Esophagus (tissue), 2 donors: Measurements from ENCODE around the gene EVA1C. TPM values are rescaled to one million over a fixed set of nuclear protein-coding genes. Genes with fewer than 3 reads are reported as not detected.
"Not testable (repeated sequence)": the region's sequence is repeated elsewhere in the genome, so short reads cannot be mapped to it uniquely, and the experiment has no call there.

ENCODE experiments used
- H3K27ac ChIP-seq, 2 donors: one replicate each; pipeline ENCODE4 v1.5.1; 2013; ENCODE audit warnings: low read depth in 2 of 2, mild to moderate bottlenecking in 2 of 2, inconsistent platforms in 1 of 2, low read length in 1 of 2, moderate library complexity in 1 of 2
- H3K27me3 ChIP-seq, 2 donors: one replicate each; pipeline ENCODE4 v1.6.1; 2013; ENCODE audit warnings: low read length in 2 of 2, control low read depth in 1 of 2, mild to moderate bottlenecking in 1 of 2; ENCODE audit not compliant: insufficient read depth in 2 of 2, control insufficient read depth in 1 of 2
- H3K36me3 ChIP-seq, 2 donors: one replicate each; pipeline ENCODE4 v1.6.1; 2013; ENCODE audit warnings: low read length in 1 of 2; ENCODE audit not compliant: control insufficient read depth in 2 of 2, insufficient read depth in 2 of 2
- H3K4me1 ChIP-seq, 2 donors: one replicate each; pipeline ENCODE4 v1.6.1; 2013; ENCODE audit warnings: low read length in 1 of 2; ENCODE audit not compliant: control insufficient read depth in 2 of 2, insufficient read depth in 2 of 2
- H3K4me3 ChIP-seq, 2 donors: one replicate each; pipeline ENCODE4 v1.5.1; 2013; ENCODE audit warnings: low read length in 2 of 2, mild to moderate bottlenecking in 2 of 2, low read depth in 1 of 2, moderate library complexity in 1 of 2
- H3K9me3 ChIP-seq, 2 donors: one replicate each; pipeline ENCODE4 v1.6.1; 2013; ENCODE audit warnings: mild to moderate bottlenecking in 2 of 2, low read depth in 1 of 2, low read length in 1 of 2, moderate library complexity in 1 of 2; ENCODE audit not compliant: control insufficient read depth in 2 of 2, insufficient read depth in 1 of 2
- WGBS, 2 donors: extraction: QIAGEN DNeasy Blood & Tissue Kit; methylation state at CpG; one replicate each; pipeline ENCODE4 v1.1.7; 2013; 5-methylcytosine and 5-hydroxymethylcytosine counted together
- polyA plus RNA-seq, 2 donors: library from polyadenylated mRNA; stranded (reverse); fragments of 200-250 nt; gene quantifications; one replicate each; pipeline ENCODE4 v1.2.3, GENCODE V29; 2013
- donor health status: healthy with polysubstance abuse.
- donor health status: Bipolar disorder and iron deficiency.

Gene EVA1C
- polyA plus RNA-seq, 2 donors: 18.3 to 21.1 TPM

GRCh38 chr21:32519945-32520874 is 107.7 kb downstream of the EVA1C start:
- Histone ChIP-seq H3K27me3 (no peaks in the 10 kb centered on the region), H3K27ac (peak overlapping the region; percentile 34 to 40), H3K36me3 (no peaks in the 10 kb centered on the region), H3K4me1 (peaks cover 0 to 7% of the 10 kb centered on the region in 2 donors), H3K4me3 (no peak overlapping the region), H3K9me3 (no peaks in the 10 kb centered on the region)
- WGBS, 2 donors: 82 to 85% methylated on average over 12 of the region's 12 CpGs

GRCh38 chr21:32520875-32521735 is 108.6 kb downstream of the EVA1C start:
- Histone ChIP-seq H3K4me1 (peaks cover 0 to 7% of the 10 kb centered on the region in 2 donors), H3K9me3 (no peaks in the 10 kb centered on the region), H3K27ac (peak overlapping the region; percentile 44 to 57), H3K36me3 (no peaks in the 10 kb centered on the region), H3K4me3 (no peak overlapping the region), H3K27me3 (no peaks in the 10 kb centered on the region)
- 23 to 36% methylated on average over 14 of the region's 14 CpGs for WGBS, 2 donors

- H3K4me3 ChIP-seq: no peak overlapping the region
- H3K4me1 ChIP-seq: peaks cover 0 to 7% of the 10 kb centered on the region in 2 donors
- no peaks in the 10 kb centered on the region for H3K27me3 ChIP-seq
- 71 to 76% methylated on average over 8 of the region's 8 CpGs for WGBS, 2 donors
- H3K27ac ChIP-seq: no peak overlapping the region
- H3K36me3 ChIP-seq: no peaks in the 10 kb centered on the region
- no peaks in the 10 kb centered on the region for H3K9me3 ChIP-seq
Observed at GRCh38 chr21:32521736-32522355, 109.3 kb downstream of the EVA1C start.

- H3K4me3 ChIP-seq: no peak overlapping the region
- peaks cover 0 to 7% of the 10 kb centered on the region in 2 donors for H3K4me1 ChIP-seq
- 82 to 87% methylated on average over 10 of the region's 10 CpGs for WGBS, 2 donors
- no peaks in the 10 kb centered on the region for H3K36me3 ChIP-seq
- H3K9me3 ChIP-seq: no peaks in the 10 kb centered on the region
- H3K27me3 ChIP-seq: no peaks in the 10 kb centered on the region
- no peak overlapping the region for H3K27ac ChIP-seq
Observed at GRCh38 chr21:32523463-32523862, 111.0 kb downstream of the EVA1C start.

- no peaks in the 10 kb centered on the region for H3K9me3 ChIP-seq
Observed at GRCh38 chr21:32523988-32524719, 111.6 kb downstream of the EVA1C start.

GRCh38 chr21:32525282-32525681 is 112.8 kb downstream of the EVA1C start:
- H3K36me3 ChIP-seq: no peaks in the 10 kb centered on the region
- H3K27ac ChIP-seq: peak overlapping the region in 1 of 2 donors; percentile 8
- 77 to 78% methylated on average over 6 to 7 of the region's 7 CpGs for WGBS, 2 donors
- H3K9me3 ChIP-seq: no peaks in the 10 kb centered on the region
- H3K27me3 ChIP-seq: no peaks in the 10 kb centered on the region
- peaks cover 0 to 6% of the 10 kb centered on the region in 2 donors for H3K4me1 ChIP-seq
- no peak overlapping the region for H3K4me3 ChIP-seq

More at GRCh38 chr21:32523988-32524719, 111.6 kb downstream of the EVA1C start:
- H3K4me1 ChIP-seq: peaks cover 0 to 7% of the 10 kb centered on the region in 2 donors
- 51 to 55% methylated on average over 8 of the region's 8 CpGs for WGBS, 2 donors
- H3K4me3 ChIP-seq: no peak overlapping the region
- H3K36me3 ChIP-seq: no peaks in the 10 kb centered on the region
- no peaks in the 10 kb centered on the region for H3K27me3 ChIP-seq
- no peak overlapping the region for H3K27ac ChIP-seq

GRCh38 chr21:32529679-32530078 is 117.2 kb downstream of the EVA1C start:
- no peak overlapping the region for H3K27ac ChIP-seq
- no peak overlapping the region for H3K4me3 ChIP-seq
- no peaks in the 10 kb centered on the region for H3K9me3 ChIP-seq
- no peaks in the 10 kb centered on the region for H3K27me3 ChIP-seq
- peaks cover 0 to 2% of the 10 kb centered on the region in 2 donors for H3K36me3 ChIP-seq
- 69 to 73% methylated on average over 4 of the region's 4 CpGs for whole genome bisulfite sequencing, 2 donors
- H3K4me1 ChIP-seq: no peaks in the 10 kb centered on the region

- H3K27ac ChIP-seq, H3K4me1 ChIP-seq, H3K27me3 ChIP-seq, H3K36me3 ChIP-seq, H3K4me3 ChIP-seq, H3K9me3 ChIP-seq: not testable (repeated sequence)
- 92 to 93% methylated on average over 7 of the region's 7 CpGs for WGBS, 2 donors
Observed at GRCh38 chr21:32530809-32531208, 118.3 kb downstream of the EVA1C start.

GRCh38 chr21:32531561-32531960 is 119.1 kb downstream of the EVA1C start:
- not testable (repeated sequence) for H3K4me3 ChIP-seq, H3K9me3 ChIP-seq, H3K36me3 ChIP-seq, H3K4me1 ChIP-seq, H3K27me3 ChIP-seq, H3K27ac ChIP-seq
- WGBS, 2 donors: 74 to 76% methylated on average over 3 of the region's 3 CpGs
